ENCODE measurements around the gene CUL9. TPM values are rescaled to one million over a fixed set of nuclear protein-coding genes. Genes with fewer than 3 reads are reported as not detected.

CUL9 gene
- total RNA-seq, 1 experiment from 2014 or later = 15.2 TPM

GRCh38 chr6:43262780-43263313 is 80.9 kb downstream of the CUL9 start:
- H2BK12ac ChIP-seq (ENCODE audit: insufficient read length, low read depth, low read length) = no peak overlapping the region
- no peaks in the 10 kb centered on the region for H3K79me2 ChIP-seq (ENCODE audit: insufficient read depth, low read length)
- no peak overlapping the region for H3K9ac ChIP-seq (ENCODE audit: extremely low read depth, insufficient read length, low read length)
- H3K4me3 Mint-ChIP-seq = no peak overlapping the region; a peak in 1 of 5 replicates
- H4K8ac ChIP-seq (replicated peaks; ENCODE audit: insufficient read length, low read depth, low read length) = no peak overlapping the region
- H3K27ac ChIP-seq (ENCODE audit: insufficient read length, low read depth, low read length) = no peak overlapping the region
- no CpG with 5 or more reads among the region's 39 CpGs for WGBS (ENCODE audit: extremely low coverage, insufficient read length, low lambda C conversion rate)
- no peaks in the 10 kb centered on the region for H3K23me2 ChIP-seq (ENCODE audit: insufficient read length, low read depth, low read length, poor library complexity, severe bottlenecking)
- no peak overlapping the region for H3K23ac ChIP-seq (ENCODE audit: insufficient read length, low read depth, low read length)
- no peak overlapping the region for H2AFZ ChIP-seq (ENCODE audit: low read length)
- peaks cover 6% of the 10 kb centered on the region for H3K27me3 Mint-ChIP-seq (ENCODE audit: low read depth)
- H3K9me3 ChIP-seq (ENCODE audit: control insufficient read depth, low read depth, low read length) = no peaks in the 10 kb centered on the region
- H3K27me3 ChIP-seq (ENCODE audit: insufficient read depth, low read length) = no peaks in the 10 kb centered on the region
- H3K9me3 Mint-ChIP-seq = no peaks in the 10 kb centered on the region; a peak in 1 of 5 replicates
- no peak overlapping the region for H3K4ac ChIP-seq (ENCODE audit: low read depth, low read length)
- TF ChIP-seq, protein P1, sequence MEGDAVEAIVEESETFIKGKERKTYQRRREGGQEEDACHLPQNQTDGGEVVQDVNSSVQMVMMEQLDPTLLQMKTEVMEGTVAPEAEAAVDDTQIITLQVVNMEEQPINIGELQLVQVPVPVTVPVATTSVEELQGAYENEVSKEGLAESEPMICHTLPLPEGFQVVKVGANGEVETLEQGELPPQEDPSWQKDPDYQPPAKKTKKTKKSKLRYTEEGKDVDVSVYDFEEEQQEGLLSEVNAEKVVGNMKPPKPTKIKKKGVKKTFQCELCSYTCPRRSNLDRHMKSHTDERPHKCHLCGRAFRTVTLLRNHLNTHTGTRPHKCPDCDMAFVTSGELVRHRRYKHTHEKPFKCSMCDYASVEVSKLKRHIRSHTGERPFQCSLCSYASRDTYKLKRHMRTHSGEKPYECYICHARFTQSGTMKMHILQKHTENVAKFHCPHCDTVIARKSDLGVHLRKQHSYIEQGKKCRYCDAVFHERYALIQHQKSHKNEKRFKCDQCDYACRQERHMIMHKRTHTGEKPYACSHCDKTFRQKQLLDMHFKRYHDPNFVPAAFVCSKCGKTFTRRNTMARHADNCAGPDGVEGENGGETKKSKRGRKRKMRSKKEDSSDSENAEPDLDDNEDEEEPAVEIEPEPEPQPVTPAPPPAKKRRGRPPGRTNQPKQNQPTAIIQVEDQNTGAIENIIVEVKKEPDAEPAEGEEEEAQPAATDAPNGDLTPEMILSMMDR (conservative IDR thresholded peaks at IDR 0.05) = no peak
- no peak overlapping the region for H3K27ac Mint-ChIP-seq
- H3K4me1 ChIP-seq (ENCODE audit: insufficient read depth, low read length) = peaks cover 5% of the 10 kb centered on the region; the same call in 1 of the 2 replicates
- no peaks in the 10 kb centered on the region for H3K79me1 ChIP-seq (ENCODE audit: insufficient read depth, low read depth, low read length, poor library complexity, severe bottlenecking)
- H2BK15ac ChIP-seq (ENCODE audit: low read depth, low read length) = no peak overlapping the region
- no peak overlapping the region for H2BK20ac ChIP-seq (ENCODE audit: low read depth, low read length, poor library complexity, severe bottlenecking)
- H3K56ac ChIP-seq (ENCODE audit: insufficient read length, low read depth, low read length) = no peak overlapping the region
- H3K18ac ChIP-seq (ENCODE audit: insufficient read length, low read depth, low read length) = no peak overlapping the region
- no peaks in the 10 kb centered on the region; a peak in 1 of 7 replicates for H3K36me3 Mint-ChIP-seq (ENCODE audit: insufficient read depth in 1 of 3, low read depth in 3 of 3)
- no peak overlapping the region for H2BK120ac ChIP-seq (ENCODE audit: low read depth, low read length, poor library complexity, severe bottlenecking)
- no peak overlapping the region for H4K91ac ChIP-seq (ENCODE audit: insufficient read length, low read depth, low read length)
- H4K5ac ChIP-seq (ENCODE audit: insufficient read length, low read depth, low read length) = no peak overlapping the region
- no peak overlapping the region for H3T11ph ChIP-seq (ENCODE audit: low read length)
- H3K4me1 Mint-ChIP-seq = peaks cover 18 to 25% of the 10 kb centered on the region in 2 experiments
- H2AK5ac ChIP-seq (ENCODE audit: insufficient read length, low read length) = no peak overlapping the region
- no peak overlapping the region for H3K14ac ChIP-seq (ENCODE audit: insufficient read depth, low read length)
- no peak overlapping the region for H2BK5ac ChIP-seq (ENCODE audit: insufficient read length, low read length)
- DNase-seq = no peak
- no peak overlapping the region for H3K4me2 ChIP-seq (ENCODE audit: insufficient read depth, insufficient read length, low read length)
- H4K20me1 ChIP-seq (ENCODE audit: control insufficient read depth, insufficient read depth, insufficient read length) = no peaks in the 10 kb centered on the region
